Type B pancreatic cell (in vitro differentiated cells): ENCODE results near the gene MLST8. TPM values are rescaled to one million over a fixed set of nuclear protein-coding genes. Genes with fewer than 3 reads are reported as not detected.

ENCODE experiments used
- DNase-seq: peaks from one replicate; pipeline ENCODE4 v3.0.0; 2021; ENCODE audit warnings: mixed read lengths; ENCODE audit not compliant: unreplicated experiment; ENCODE audit errors: extremely low spot score
- H3K27ac Mint-ChIP-seq: 2 replicates; pipeline ENCODE4 v1.8.0; 2021; ENCODE audit warnings: mild to moderate bottlenecking, mixed read lengths
- H3K27me3 Mint-ChIP-seq: 2 replicates; pipeline ENCODE4 v1.8.0; 2021; ENCODE audit warnings: mixed read lengths
- H3K36me3 Mint-ChIP-seq: 2 replicates; pipeline ENCODE4 v1.8.0; 2021; ENCODE audit warnings: mixed read lengths
- H3K4me1 Mint-ChIP-seq: one replicate; pipeline ENCODE4 v1.8.0; 2021; ENCODE audit warnings: mixed read lengths; ENCODE audit not compliant: unreplicated experiment
- H3K4me3 Mint-ChIP-seq: 2 replicates; pipeline ENCODE4 v1.8.0; 2021; ENCODE audit warnings: mild to moderate bottlenecking, mixed read lengths
- H3K9me3 Mint-ChIP-seq: 2 replicates; pipeline ENCODE4 v1.8.0; 2021; ENCODE audit warnings: mixed read lengths
- CTCF ChIP-seq: fragments of 200-600 bp; sonication (generic); conservative IDR thresholded peaks from 2 replicates; pipeline ENCODE4 v1.5.0; 2021; ENCODE audit warnings: antibody characterized with exemption, mild to moderate bottlenecking
- total RNA-seq: library from RNA; stranded (reverse); gene quantifications from 2 replicates; pipeline ENCODE4 v1.2.1, GENCODE V29; 2021; ENCODE audit warnings: low replicate concordance

The MLST8 gene
- total RNA-seq, 1 donor from 2014 or later, result 56.8 TPM

GRCh38 chr16:2187212-2187611 is 18.0 kb upstream of the MLST8 start:
- Mint-ChIP-seq H3K27ac (no peak overlapping the region), H3K36me3 (no peaks in the 10 kb centered on the region), H3K27me3 (no peaks in the 10 kb centered on the region), H3K4me1 (no peaks in the 10 kb centered on the region), H3K9me3 (no peaks in the 10 kb centered on the region), H3K4me3 (no peak overlapping the region)
- TF ChIP-seq CTCF, result no peak
- DNase-seq, result no peak

GRCh38 chr16:2188395-2188794 is 16.9 kb upstream of the MLST8 start:
- Mint-ChIP-seq H3K36me3 (no peaks in the 10 kb centered on the region), H3K9me3 (no peaks in the 10 kb centered on the region), H3K4me3 (no peak overlapping the region), H3K27ac (no peak overlapping the region), H3K4me1 (no peaks in the 10 kb centered on the region), H3K27me3 (no peaks in the 10 kb centered on the region)
- no peak for TF ChIP-seq CTCF
- no peak for DNase-seq

GRCh38 chr16:2189252-2189893 is 15.9 kb upstream of the MLST8 start:
- Mint-ChIP-seq H3K4me3 (no peak overlapping the region), H3K27ac (no peak overlapping the region), H3K27me3 (no peaks in the 10 kb centered on the region), H3K4me1 (no peaks in the 10 kb centered on the region), H3K36me3 (no peaks in the 10 kb centered on the region), H3K9me3 (no peaks in the 10 kb centered on the region)
- TF ChIP-seq CTCF, result no peak
- no peak for DNase-seq

- H3K27ac Mint-ChIP-seq, result no peak overlapping the region
- DNase-seq, result no peak
- no peaks in the 10 kb centered on the region for H3K4me1 Mint-ChIP-seq
- H3K27me3 Mint-ChIP-seq, result peaks cover 5% of the 10 kb centered on the region
- TF ChIP-seq CTCF, result no peak
- H3K36me3 Mint-ChIP-seq, result no peaks in the 10 kb centered on the region
- no peaks in the 10 kb centered on the region for H3K9me3 Mint-ChIP-seq
- H3K4me3 Mint-ChIP-seq, result no peak overlapping the region
Observed at GRCh38 chr16:2190002-2190658, 15.1 kb upstream of the MLST8 start.

- no peak for TF ChIP-seq CTCF
Observed at GRCh38 chr16:2190659-2191445, 14.4 kb upstream of the MLST8 start.

More at GRCh38 chr16:2190659-2191445, 14.4 kb upstream of the MLST8 start:
- Mint-ChIP-seq H3K9me3 (no peaks in the 10 kb centered on the region), H3K4me1 (no peaks in the 10 kb centered on the region), H3K27ac (no peak overlapping the region), H3K36me3 (no peaks in the 10 kb centered on the region), H3K4me3 (no peak overlapping the region), H3K27me3 (peaks cover 5% of the 10 kb centered on the region)
- DNase-seq, result no peak
